ENCODE data around the gene PCCA.

Gene PCCA

DNA sequence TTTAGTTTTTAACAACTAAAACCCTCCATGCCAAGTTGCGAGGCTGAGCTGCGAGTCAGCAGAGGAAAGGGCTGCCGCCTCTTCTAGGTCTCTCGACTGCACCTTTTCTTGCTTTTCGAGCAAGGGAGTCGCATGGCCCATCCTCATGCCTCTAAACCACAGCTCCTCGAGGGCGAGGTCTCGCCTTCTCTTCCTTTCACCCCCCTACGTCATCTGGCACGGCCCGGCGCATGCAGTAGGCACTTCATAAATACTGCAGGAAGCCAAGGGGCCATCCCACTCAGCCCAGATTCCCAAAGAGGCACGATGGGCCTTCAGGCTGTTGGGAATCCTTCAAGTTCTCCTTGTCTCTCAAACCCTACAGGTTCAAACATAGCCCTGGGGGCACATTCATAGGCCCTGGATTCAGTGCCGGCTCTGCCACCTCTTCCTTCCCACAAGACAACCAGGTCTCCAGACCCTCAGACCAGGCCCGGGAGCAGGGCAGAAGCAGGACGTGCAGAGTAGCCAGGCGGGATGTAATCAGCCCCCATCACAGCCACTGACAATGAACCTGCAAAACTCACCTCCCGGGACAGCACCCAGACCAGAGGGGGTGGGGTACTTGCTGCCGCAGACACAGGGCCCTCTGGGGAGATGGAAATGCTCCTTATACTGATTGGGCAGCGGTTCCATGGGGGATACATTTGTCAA is 458.0 kb downstream of the PCCA start:
- TF ChIP-seq, protein P1, sequence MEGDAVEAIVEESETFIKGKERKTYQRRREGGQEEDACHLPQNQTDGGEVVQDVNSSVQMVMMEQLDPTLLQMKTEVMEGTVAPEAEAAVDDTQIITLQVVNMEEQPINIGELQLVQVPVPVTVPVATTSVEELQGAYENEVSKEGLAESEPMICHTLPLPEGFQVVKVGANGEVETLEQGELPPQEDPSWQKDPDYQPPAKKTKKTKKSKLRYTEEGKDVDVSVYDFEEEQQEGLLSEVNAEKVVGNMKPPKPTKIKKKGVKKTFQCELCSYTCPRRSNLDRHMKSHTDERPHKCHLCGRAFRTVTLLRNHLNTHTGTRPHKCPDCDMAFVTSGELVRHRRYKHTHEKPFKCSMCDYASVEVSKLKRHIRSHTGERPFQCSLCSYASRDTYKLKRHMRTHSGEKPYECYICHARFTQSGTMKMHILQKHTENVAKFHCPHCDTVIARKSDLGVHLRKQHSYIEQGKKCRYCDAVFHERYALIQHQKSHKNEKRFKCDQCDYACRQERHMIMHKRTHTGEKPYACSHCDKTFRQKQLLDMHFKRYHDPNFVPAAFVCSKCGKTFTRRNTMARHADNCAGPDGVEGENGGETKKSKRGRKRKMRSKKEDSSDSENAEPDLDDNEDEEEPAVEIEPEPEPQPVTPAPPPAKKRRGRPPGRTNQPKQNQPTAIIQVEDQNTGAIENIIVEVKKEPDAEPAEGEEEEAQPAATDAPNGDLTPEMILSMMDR (IDR thresholded peaks at IDR 0.05; ENCODE audit: extremely low read depth, insufficient read depth, missing control alignments), result no peak
- DNase-seq (ENCODE audit: low spot score), result no peak
- in situ Hi-C loops (cut with MboI; ENCODE audit: low pct_unique_long_range_greater_than_20kb, low sequenced_read_pairs, unreplicated experiment), result no loop called here

DNA sequence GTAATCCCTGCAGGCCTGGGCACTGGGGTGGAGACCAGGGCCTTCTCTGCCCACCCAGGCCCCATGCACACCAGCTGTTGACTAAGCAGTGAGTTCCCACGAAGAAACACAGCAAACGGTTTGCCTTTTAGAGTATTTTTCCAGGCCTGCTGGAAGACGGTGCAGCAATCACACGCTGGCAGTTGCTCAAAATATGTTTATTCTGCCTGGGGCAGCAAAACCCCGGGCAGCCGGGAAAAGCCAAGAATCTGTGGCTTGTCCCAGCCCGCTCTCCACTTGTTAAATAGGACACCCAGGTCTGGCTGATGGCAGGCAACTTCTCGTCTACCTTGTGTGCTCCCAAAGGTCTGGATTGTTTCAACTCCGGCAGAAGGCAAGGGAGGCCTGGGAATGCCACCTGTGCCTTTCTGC is 458.9 kb downstream of the PCCA start:
- in situ Hi-C loops (cut with MboI; ENCODE audit: low pct_unique_long_range_greater_than_20kb, low sequenced_read_pairs, unreplicated experiment), result no loop called here
- DNase-seq (ENCODE audit: low spot score), result no peak
- TF ChIP-seq, protein P1 (IDR thresholded peaks at IDR 0.05; ENCODE audit: extremely low read depth, insufficient read depth, missing control alignments), result no peak

DNA sequence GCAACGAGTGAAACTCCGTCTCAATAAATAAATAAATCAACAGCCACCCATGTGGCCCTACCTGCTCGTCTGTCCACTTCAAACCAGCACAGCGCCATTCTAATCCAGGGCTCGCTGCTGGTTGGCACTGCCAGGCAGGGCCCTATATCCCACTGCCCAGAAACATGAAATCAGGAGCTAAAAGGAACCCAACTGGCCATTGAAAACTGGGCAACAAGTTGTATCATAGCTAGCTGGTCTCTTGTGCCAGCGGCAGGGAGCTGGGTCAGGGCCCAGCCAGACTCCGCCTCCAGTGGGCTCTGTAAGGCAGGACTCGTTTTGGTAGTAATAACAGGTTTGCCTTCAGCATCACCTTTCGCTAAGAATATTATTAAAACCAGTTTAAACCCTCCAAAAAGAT is 460.4 kb downstream of the PCCA start:
- in situ Hi-C loops (cut with MboI; ENCODE audit: low pct_unique_long_range_greater_than_20kb, low sequenced_read_pairs, unreplicated experiment), result no loop called here
- DNase-seq (ENCODE audit: low spot score), result no peak
- TF ChIP-seq, protein P1 (IDR thresholded peaks at IDR 0.05; ENCODE audit: extremely low read depth, insufficient read depth, missing control alignments), result no peak

DNA sequence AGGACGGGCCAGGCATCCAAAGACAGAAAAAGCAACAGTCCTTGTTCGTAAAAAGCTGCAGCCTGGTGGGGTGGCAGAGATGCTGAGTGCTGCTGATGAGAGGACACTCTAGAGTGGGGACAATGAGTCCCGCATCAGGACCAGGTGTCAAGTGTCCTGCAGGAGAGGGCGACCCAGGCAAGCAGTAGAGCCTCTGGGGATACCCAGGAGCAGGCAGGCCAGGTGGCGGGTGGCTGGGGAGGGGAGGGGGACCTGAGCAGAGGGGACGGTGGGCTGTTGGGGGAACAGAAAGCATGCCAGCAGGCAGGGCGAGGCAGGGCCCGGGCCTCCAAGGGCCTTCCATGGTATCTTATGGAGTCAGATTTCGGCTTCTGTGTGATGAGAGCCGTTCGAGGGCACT is 463.9 kb downstream of the PCCA start:
- in situ Hi-C loops (cut with MboI; ENCODE audit: low pct_unique_long_range_greater_than_20kb, low sequenced_read_pairs, unreplicated experiment), result no loop called here
- TF ChIP-seq, protein P1 (IDR thresholded peaks at IDR 0.05; ENCODE audit: extremely low read depth, insufficient read depth, missing control alignments), result no peak
- no peak for DNase-seq (ENCODE audit: low spot score)

DNA sequence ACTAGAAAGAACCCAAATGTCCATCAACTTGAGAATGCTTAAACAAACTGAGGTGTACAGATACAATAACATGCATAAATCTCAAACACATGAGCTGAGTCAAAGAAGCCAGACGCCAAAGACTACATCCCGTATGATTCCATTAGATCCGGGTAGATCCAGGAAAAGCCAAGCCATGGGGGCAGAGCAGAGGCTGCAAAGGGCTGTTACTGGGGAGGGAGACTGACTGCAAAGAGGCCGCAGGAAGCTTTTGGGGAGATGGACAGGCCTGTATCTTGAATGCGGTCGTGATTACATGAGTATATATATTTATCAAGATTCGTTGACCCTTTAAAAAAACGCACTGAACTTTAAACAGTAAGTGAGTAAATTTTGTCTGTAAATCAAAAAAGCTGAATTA is 471.0 kb downstream of the PCCA start:
- DNase-seq (ENCODE audit: low spot score), result no peak
- TF ChIP-seq, protein P1 (IDR thresholded peaks at IDR 0.05; ENCODE audit: extremely low read depth, insufficient read depth, missing control alignments), result no peak
- in situ Hi-C loops (cut with MboI; ENCODE audit: low pct_unique_long_range_greater_than_20kb, low sequenced_read_pairs, unreplicated experiment), result no loop called here

DNA sequence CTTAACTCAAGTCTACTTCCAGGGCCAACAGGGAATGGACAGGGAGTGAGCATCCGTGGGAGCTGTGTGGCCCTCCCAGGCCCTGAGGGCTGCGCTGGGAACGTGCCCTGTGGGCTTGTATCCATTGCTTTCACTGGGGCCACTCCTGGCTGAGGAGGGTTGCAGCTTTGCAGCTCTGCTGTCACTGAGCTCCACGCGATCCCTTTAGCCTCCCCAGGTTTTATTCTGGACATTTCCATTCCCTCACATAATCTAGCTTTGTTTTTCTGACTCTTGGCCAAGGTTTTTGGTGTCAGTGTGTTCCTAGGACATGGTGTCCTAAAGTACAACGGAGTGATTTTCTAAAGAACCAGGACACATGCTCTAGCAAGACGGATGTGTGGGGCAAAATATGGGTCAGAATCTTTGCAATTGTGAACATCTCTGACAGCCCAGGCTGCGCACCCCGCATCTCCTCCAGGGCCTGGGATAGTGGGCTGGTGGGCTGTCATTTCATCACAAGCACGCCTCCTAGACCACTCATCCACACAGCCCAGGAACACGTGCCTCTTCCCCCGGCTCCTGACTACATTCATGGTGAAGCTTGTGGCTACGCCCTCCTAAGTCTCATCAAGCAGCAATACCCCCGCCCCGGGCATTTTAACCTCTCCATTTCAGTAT is 471.7 kb downstream of the PCCA start:
- in situ Hi-C loops (cut with MboI; ENCODE audit: low pct_unique_long_range_greater_than_20kb, low sequenced_read_pairs, unreplicated experiment), result no loop called here
- TF ChIP-seq, protein P1 (IDR thresholded peaks at IDR 0.05; ENCODE audit: extremely low read depth, insufficient read depth, missing control alignments), result no peak
- no peak for DNase-seq (ENCODE audit: low spot score)
